ENCODE measurements around the gene SLC25A44.

- no peak for TF ChIP-seq POLR2A (IDR thresholded peaks at IDR 0.05)
- TF ChIP-seq EP300 (IDR thresholded peaks at IDR 0.05; ENCODE audit: low read depth): no peak
- TF ChIP-seq, protein P1, sequence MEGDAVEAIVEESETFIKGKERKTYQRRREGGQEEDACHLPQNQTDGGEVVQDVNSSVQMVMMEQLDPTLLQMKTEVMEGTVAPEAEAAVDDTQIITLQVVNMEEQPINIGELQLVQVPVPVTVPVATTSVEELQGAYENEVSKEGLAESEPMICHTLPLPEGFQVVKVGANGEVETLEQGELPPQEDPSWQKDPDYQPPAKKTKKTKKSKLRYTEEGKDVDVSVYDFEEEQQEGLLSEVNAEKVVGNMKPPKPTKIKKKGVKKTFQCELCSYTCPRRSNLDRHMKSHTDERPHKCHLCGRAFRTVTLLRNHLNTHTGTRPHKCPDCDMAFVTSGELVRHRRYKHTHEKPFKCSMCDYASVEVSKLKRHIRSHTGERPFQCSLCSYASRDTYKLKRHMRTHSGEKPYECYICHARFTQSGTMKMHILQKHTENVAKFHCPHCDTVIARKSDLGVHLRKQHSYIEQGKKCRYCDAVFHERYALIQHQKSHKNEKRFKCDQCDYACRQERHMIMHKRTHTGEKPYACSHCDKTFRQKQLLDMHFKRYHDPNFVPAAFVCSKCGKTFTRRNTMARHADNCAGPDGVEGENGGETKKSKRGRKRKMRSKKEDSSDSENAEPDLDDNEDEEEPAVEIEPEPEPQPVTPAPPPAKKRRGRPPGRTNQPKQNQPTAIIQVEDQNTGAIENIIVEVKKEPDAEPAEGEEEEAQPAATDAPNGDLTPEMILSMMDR (IDR thresholded peaks at IDR 0.05): no peak
Observed at GRCh38 chr1:156152628-156153027, 41.3 kb upstream of the SLC25A44 start.
